ENCODE results near the gene CLIP3.
"Not testable (repeated sequence)": the region's sequence is repeated elsewhere in the genome, so short reads cannot be mapped to it uniquely, and the experiment has no call there.

CLIP3 gene

GRCh38 chr19:36046443-36047050, 13.9 kb upstream of the CLIP3 start:
- no peak for DNase-seq

- DNase-seq, result no peak
Measured at GRCh38 chr19:36043952-36044351, 11.3 kb upstream of the CLIP3 start.

GRCh38 chr19:36041831-36042230, 9.2 kb upstream of the CLIP3 start:
- DNase-seq, result no peak

- not testable (repeated sequence) for DNase-seq
Measured at GRCh38 chr19:36041092-36041491, 8.4 kb upstream of the CLIP3 start.

- no peak for DNase-seq
Measured at GRCh38 chr19:36040495-36040894, 7.8 kb upstream of the CLIP3 start.

- no peak for DNase-seq
Measured at GRCh38 chr19:36031308-36031707, 1.4 kb downstream of the CLIP3 start.

- no peak for DNase-seq
Measured at GRCh38 chr19:36030264-36031148, 2.2 kb downstream of the CLIP3 start.

GRCh38 chr19:36028313-36029041, 4.2 kb downstream of the CLIP3 start:
- no peak for DNase-seq

- no peak for DNase-seq
Measured at GRCh38 chr19:36027696-36028095, 5.0 kb downstream of the CLIP3 start.

GRCh38 chr19:36026091-36026876, 6.4 kb downstream of the CLIP3 start:
- no peak for DNase-seq

GRCh38 chr19:36025541-36025940, 7.1 kb downstream of the CLIP3 start:
- no peak for DNase-seq

- DNase-seq, result no peak
Measured at GRCh38 chr19:36023432-36023831, 9.2 kb downstream of the CLIP3 start.

GRCh38 chr19:36019061-36019670, 13.5 kb downstream of the CLIP3 start:
- DNase-seq, result no peak

GRCh38 chr19:36014012-36014924, 18.4 kb downstream of the CLIP3 start, which contains the start of gene ALKBH6:
ALKBH6 (minus strand) TSS chr19:36014213; CDS start chr19:36013397, 816 bp downstream.
- peak; percentile 98 to 99 for DNase-seq

GRCh38 chr19:36013280-36014011, 19.2 kb downstream of the CLIP3 start:
- DNase-seq, result no peak

GRCh38 chr19:36010402-36010801, 22.3 kb downstream of the CLIP3 start:
- DNase-seq, result no peak

GRCh38 chr19:36009633-36010379, 22.9 kb downstream of the CLIP3 start:
- no peak for DNase-seq

GRCh38 chr19:36009220-36009619, 23.5 kb downstream of the CLIP3 start:
- peak; percentile 18 to 55 for DNase-seq

- DNase-seq, result no peak
Measured at GRCh38 chr19:36008336-36008978, 24.2 kb downstream of the CLIP3 start, which contains the start of gene SYNE4. SYNE4 (minus strand) TSS chr19:36008813; CDS start chr19:36008681, 132 bp downstream.
